H9 (cell line): Measurements from ENCODE around the gene APCDD1. TPM values are rescaled to one million over a fixed set of nuclear protein-coding genes. Genes with fewer than 3 reads are reported as not detected.

Source experiments
- DNase-seq: peaks from one replicate; pipeline ENCODE4 v3.0.0-alpha.2; 2017
- H2AFZ ChIP-seq: one replicate; pipeline ENCODE4 v1.6.1; 2013; ENCODE audit warnings: mild to moderate bottlenecking, low read length, control low read depth, moderate library complexity
- H2AK5ac ChIP-seq: 2 replicates; pipeline ENCODE4 v1.6.1; 2013; ENCODE audit warnings: low read length, control low read depth, mixed read lengths; ENCODE audit not compliant: insufficient read length
- H2BK120ac ChIP-seq: one replicate; pipeline ENCODE4 v1.6.1; 2013; ENCODE audit warnings: low read depth, mild to moderate bottlenecking, low read length, control low read depth, inconsistent platforms; ENCODE audit not compliant: poor library complexity, severe bottlenecking
- H2BK12ac ChIP-seq: 2 replicates; pipeline ENCODE4 v1.6.1; 2013; ENCODE audit warnings: low read length, control low read depth, mixed read lengths, low read depth; ENCODE audit not compliant: insufficient read length
- H2BK15ac ChIP-seq: 2 replicates; pipeline ENCODE4 v1.6.1; 2013; ENCODE audit warnings: low read depth, low read length, control low read depth
- H2BK20ac ChIP-seq: one replicate; pipeline ENCODE4 v1.6.1; 2013; ENCODE audit warnings: low read depth, mild to moderate bottlenecking, low read length, control low read depth, inconsistent platforms; ENCODE audit not compliant: poor library complexity, severe bottlenecking
- H2BK5ac ChIP-seq: 2 replicates; pipeline ENCODE4 v1.6.1; 2013; ENCODE audit warnings: low read length, control low read depth, mixed read lengths; ENCODE audit not compliant: insufficient read length
- H3K14ac ChIP-seq: 2 replicates; pipeline ENCODE4 v1.6.1; 2013; ENCODE audit warnings: low read length, control low read depth; ENCODE audit not compliant: insufficient read depth
- H3K18ac ChIP-seq: 2 replicates; pipeline ENCODE4 v1.6.1; 2013; ENCODE audit warnings: low read depth, mild to moderate bottlenecking, mixed read lengths, low read length, control low read depth; ENCODE audit not compliant: insufficient read length
- H3K23ac ChIP-seq: 2 replicates; pipeline ENCODE4 v1.6.1; 2013; ENCODE audit warnings: low read length, control low read depth, mixed read lengths, low read depth; ENCODE audit not compliant: insufficient read length
- H3K23me2 ChIP-seq: 2 replicates; pipeline ENCODE4 v1.6.1; 2013; ENCODE audit warnings: low read depth, mild to moderate bottlenecking, mixed read lengths, low read length, control low read depth; ENCODE audit not compliant: insufficient read length, poor library complexity, severe bottlenecking
- H3K27ac ChIP-seq: 2 replicates; pipeline ENCODE4 v1.5.1; 2013; ENCODE audit warnings: low read length, control low read depth, mixed read lengths, low read depth; ENCODE audit not compliant: insufficient read length
- H3K27me3 ChIP-seq: 2 replicates; pipeline ENCODE4 v1.6.1; 2013; ENCODE audit warnings: low read length, control low read depth, inconsistent platforms; ENCODE audit not compliant: insufficient read depth
- H3K4ac ChIP-seq: 2 replicates; pipeline ENCODE4 v1.6.1; 2013; ENCODE audit warnings: low read depth, mild to moderate bottlenecking, control low read depth, inconsistent platforms, low read length, moderate library complexity
- H3K4me1 ChIP-seq: 2 replicates; pipeline ENCODE4 v1.6.1; 2013; ENCODE audit warnings: low read length, control low read depth, inconsistent platforms; ENCODE audit not compliant: insufficient read depth
- H3K4me2 ChIP-seq: 2 replicates; pipeline ENCODE4 v1.6.1; 2013; ENCODE audit warnings: low read length, control low read depth, mixed read lengths; ENCODE audit not compliant: insufficient read length, insufficient read depth
- H3K56ac ChIP-seq: 2 replicates; pipeline ENCODE4 v1.6.1; 2013; ENCODE audit warnings: low read depth, mild to moderate bottlenecking, mixed read lengths, low read length, control low read depth; ENCODE audit not compliant: insufficient read length
- H3K79me1 ChIP-seq: 2 replicates; pipeline ENCODE4 v1.6.1; 2013; ENCODE audit warnings: low read depth, mild to moderate bottlenecking, moderate library complexity, low read length, control low read depth, inconsistent platforms; ENCODE audit not compliant: insufficient read depth, poor library complexity, severe bottlenecking
- H3K79me2 ChIP-seq: 2 replicates; pipeline ENCODE4 v1.6.1; 2013; ENCODE audit warnings: low read length, control low read depth, inconsistent platforms; ENCODE audit not compliant: insufficient read depth
- H3K9ac ChIP-seq: 2 replicates; pipeline ENCODE4 v1.6.1; 2013; ENCODE audit warnings: low read length, control low read depth, mixed read lengths; ENCODE audit not compliant: insufficient read length; ENCODE audit errors: extremely low read depth
- H3K9me3 ChIP-seq: one replicate; pipeline ENCODE4 v1.6.1; 2013; ENCODE audit warnings: low read depth, low read length, inconsistent platforms; ENCODE audit not compliant: control insufficient read depth
- H3T11ph ChIP-seq: one replicate; pipeline ENCODE4 v1.6.1; 2013; ENCODE audit warnings: mild to moderate bottlenecking, low read length, control low read depth, inconsistent platforms
- H4K20me1 ChIP-seq: one replicate; pipeline ENCODE4 v1.6.1; 2013; ENCODE audit not compliant: control insufficient read depth, insufficient read length, insufficient read depth
- H4K5ac ChIP-seq: 2 replicates; pipeline ENCODE4 v1.6.1; 2013; ENCODE audit warnings: low read depth, mild to moderate bottlenecking, mixed read lengths, low read length, control low read depth; ENCODE audit not compliant: insufficient read length
- H4K8ac ChIP-seq: replicated peaks from 2 replicates; pipeline ENCODE4 v1.6.1; 2013; ENCODE audit warnings: low read length, control low read depth, mixed read lengths, low read depth; ENCODE audit not compliant: insufficient read length
- H4K91ac ChIP-seq: 2 replicates; pipeline ENCODE4 v1.6.1; 2013; ENCODE audit warnings: low read depth, mild to moderate bottlenecking, moderate library complexity, mixed read lengths, low read length, control low read depth; ENCODE audit not compliant: insufficient read length
- H3K27ac Mint-ChIP-seq, 3 experiments: 2 replicates in 2 of 3; 3 replicates in 1 of 3; pipeline ENCODE4 v1.8.0; 2020 to 2021; ENCODE audit warnings: mixed read lengths in 3 of 3, mild to moderate bottlenecking in 1 of 3, moderate library complexity in 1 of 3
- H3K27me3 Mint-ChIP-seq: 2 replicates; pipeline ENCODE4 v1.8.0; 2021; ENCODE audit warnings: low read depth, mild to moderate bottlenecking, moderate library complexity, mixed read lengths
- H3K36me3 Mint-ChIP-seq, 3 experiments: 2 replicates in 2 of 3; 3 replicates in 1 of 3; pipeline ENCODE4 v1.8.0; 2020 to 2021; ENCODE audit warnings: low read depth in 3 of 3, mixed read lengths in 3 of 3; ENCODE audit not compliant: insufficient read depth in 1 of 3
- H3K4me1 Mint-ChIP-seq, 2 experiments: 2 replicates each; pipeline ENCODE4 v1.8.0; 2020; ENCODE audit warnings: mixed read lengths in 2 of 2
- H3K4me3 Mint-ChIP-seq, 2 experiments: 2 replicates in 1 of 2; 3 replicates in 1 of 2; pipeline ENCODE4 v1.8.0; 2020 to 2021; ENCODE audit warnings: mild to moderate bottlenecking in 2 of 2, mixed read lengths in 2 of 2, moderate library complexity in 1 of 2
- H3K9me3 Mint-ChIP-seq, 2 experiments: 2 replicates in 1 of 2; 3 replicates in 1 of 2; pipeline ENCODE4 v1.8.0; 2020; ENCODE audit warnings: mild to moderate bottlenecking in 2 of 2, mixed read lengths in 2 of 2, moderate library complexity in 1 of 2
- WGBS: extraction: QIAGEN DNeasy Blood & Tissue Kit; methylation state at CpG from one replicate; pipeline ENCODE4 v1.1.7; 2013; ENCODE audit warnings: missing lambda C conversion rate, low lambda C conversion rate, mixed read lengths; ENCODE audit not compliant: insufficient read length; ENCODE audit errors: extremely low coverage; 5-methylcytosine and 5-hydroxymethylcytosine counted together
- total RNA-seq: library from RNA; stranded (reverse); gene quantifications from 2 replicates; pipeline ENCODE4 v1.2.1, GENCODE V29; 2021
- TF ChIP-seq, protein P1 (sequence below): fragments of 200-600 bp; sonication (generic); conservative IDR thresholded peaks from 3 replicates; pipeline ENCODE4 v1.8.0; 2021; ENCODE audit warnings: antibody characterized with exemption, mild to moderate bottlenecking

APCDD1 gene
- total RNA-seq, 1 experiment from 2014 or later, result 1.8 TPM

DNA sequence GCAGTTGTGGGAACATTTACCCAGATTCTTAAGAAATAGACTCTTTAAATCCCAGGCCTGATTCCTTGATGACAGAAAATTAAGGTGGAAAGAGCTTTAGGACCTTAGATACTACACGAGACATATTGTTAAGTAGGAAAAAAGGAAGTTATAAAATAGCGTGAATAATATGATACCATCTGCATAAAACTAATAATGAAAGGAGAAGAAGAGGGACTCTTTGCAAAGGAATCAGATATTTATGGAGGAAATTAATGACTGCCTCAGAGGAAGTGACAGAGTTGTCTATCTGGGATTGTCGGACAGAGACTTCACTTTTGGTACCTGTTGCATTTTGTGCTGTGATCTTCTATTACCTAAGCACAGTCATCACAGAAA is 20.8 kb downstream of the APCDD1 start:
- H3K36me3 Mint-ChIP-seq, result peaks cover 7 to 25% (median 11%) of the 10 kb centered on the region in 3 experiments; a peak in 6 of 7 replicates
- Histone ChIP-seq H3K14ac (no peak overlapping the region), H3K9me3 (no peaks in the 10 kb centered on the region), H3K4me2 (no peak overlapping the region), H2AFZ (no peak overlapping the region), H3K27me3 (peaks cover 34% of the 10 kb centered on the region), H3K79me2 (no peaks in the 10 kb centered on the region), H2BK12ac (no peak overlapping the region), H3K23ac (no peak overlapping the region), H3K27ac (no peak overlapping the region), H4K91ac (no peak overlapping the region), H3K23me2 (no peaks in the 10 kb centered on the region), H3K4ac (no peak overlapping the region), H4K5ac (no peak overlapping the region), H3K4me1 (peaks cover 13% of the 10 kb centered on the region), H2BK120ac (no peak overlapping the region), H3K18ac (no peak overlapping the region), H3K79me1 (no peaks in the 10 kb centered on the region), H2AK5ac (no peak overlapping the region), H2BK15ac (no peak overlapping the region), H2BK20ac (no peak overlapping the region), H3K56ac (no peak overlapping the region), H4K8ac (no peak overlapping the region), H3K9ac (no peak overlapping the region), H3T11ph (no peak overlapping the region), H2BK5ac (no peak overlapping the region), H4K20me1 (no peaks in the 10 kb centered on the region)
- peaks cover 68% of the 10 kb centered on the region for H3K27me3 Mint-ChIP-seq
- no peak overlapping the region for H3K4me3 Mint-ChIP-seq
- DNase-seq, result no peak
- H3K9me3 Mint-ChIP-seq, result peaks cover 2 to 4% of the 10 kb centered on the region in 2 experiments; a peak in 2 of 5 replicates
- TF ChIP-seq, protein P1, sequence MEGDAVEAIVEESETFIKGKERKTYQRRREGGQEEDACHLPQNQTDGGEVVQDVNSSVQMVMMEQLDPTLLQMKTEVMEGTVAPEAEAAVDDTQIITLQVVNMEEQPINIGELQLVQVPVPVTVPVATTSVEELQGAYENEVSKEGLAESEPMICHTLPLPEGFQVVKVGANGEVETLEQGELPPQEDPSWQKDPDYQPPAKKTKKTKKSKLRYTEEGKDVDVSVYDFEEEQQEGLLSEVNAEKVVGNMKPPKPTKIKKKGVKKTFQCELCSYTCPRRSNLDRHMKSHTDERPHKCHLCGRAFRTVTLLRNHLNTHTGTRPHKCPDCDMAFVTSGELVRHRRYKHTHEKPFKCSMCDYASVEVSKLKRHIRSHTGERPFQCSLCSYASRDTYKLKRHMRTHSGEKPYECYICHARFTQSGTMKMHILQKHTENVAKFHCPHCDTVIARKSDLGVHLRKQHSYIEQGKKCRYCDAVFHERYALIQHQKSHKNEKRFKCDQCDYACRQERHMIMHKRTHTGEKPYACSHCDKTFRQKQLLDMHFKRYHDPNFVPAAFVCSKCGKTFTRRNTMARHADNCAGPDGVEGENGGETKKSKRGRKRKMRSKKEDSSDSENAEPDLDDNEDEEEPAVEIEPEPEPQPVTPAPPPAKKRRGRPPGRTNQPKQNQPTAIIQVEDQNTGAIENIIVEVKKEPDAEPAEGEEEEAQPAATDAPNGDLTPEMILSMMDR, result no peak
- no CpG with 5 or more reads among the region's 3 CpGs for WGBS
- H3K4me1 Mint-ChIP-seq, result peaks cover 23 to 24% of the 10 kb centered on the region in 2 experiments
- no peak overlapping the region for H3K27ac Mint-ChIP-seq
